HG02678 (cell line): Measurements from ENCODE around the gene TRAPPC3.

Experiments used
- ATAC-seq: cut with Tn5 transposase; IDR thresholded peaks from one replicate; pipeline ENCODE4 v1.9.1; 2021; ENCODE audit warnings: mild to moderate bottlenecking, moderate library complexity; ENCODE audit not compliant: unreplicated experiment

The TRAPPC3 gene

GRCh38 chr1:36087233-36088123 is 61.8 kb downstream of the TRAPPC3 start:
- no peak for ATAC-seq
